K562 (cell line): Measurements from ENCODE around the gene TMEM117. TPM values are rescaled to one million over a fixed set of nuclear protein-coding genes. Genes with fewer than 3 reads are reported as not detected.

Source experiments
- ATAC-seq: fragments of 200-7000 bp; cut with Tn5 transposase; 3 replicates; pipeline ENCODE4 v1.9.1; 2020; ENCODE audit warnings: moderate library complexity
- BruUV-seq: library from RNA; stranded (reverse); fragments of 400-500 nt; replicated peaks from 2 replicates; lab custom pipeline; 2021; lab: Mats Ljungman, UMichigan
- CTCF ChIA-PET: fragments of 300-600 bp; formaldehyde crosslinking; extraction: SDS; loops from one replicate; lab custom pipeline; 2021; ENCODE audit warnings: low intra/inter-chr PET ratio; lab: Yijun Ruan, JAX
- POLR2A ChIA-PET: fragments of 300-600, 350-650 bp; sonication (Branson Sonifier 250); formaldehyde crosslinking; extraction: SDS; loops from one replicate; lab custom pipeline; 2021; ENCODE audit warnings: antibody characterized with exemption, inconsistent platforms; lab: Yijun Ruan, JAX
- DNase-seq, 4 experiments: peaks; one replicate each; pipeline versions ENCODE4 v3.0.0 to v3.0.0-alpha.2; 2011 to 2018; ENCODE audit warnings: low spot score in 3 of 4, mixed read lengths in 3 of 4; ENCODE audit errors: extremely low read depth in 1 of 4
- FAIRE-seq: peaks from 2 replicates; lab custom pipeline; 2011; peaks lifted over from hg19 to GRCh38; lab: Jason Lieb, UNC
- H2AFZ ChIP-seq: 2 replicates; pipeline ENCODE4 v1.6.0; 2011; ENCODE audit warnings: low read depth, low read length, control low read depth, inconsistent platforms
- H3K27ac ChIP-seq: fragments of 200-600 bp; 3 replicates; pipeline ENCODE4 v1.8.0; 2011; ENCODE audit warnings: low read depth, mild to moderate bottlenecking, control low read depth, inconsistent platforms, low read length, moderate library complexity, mixed read lengths; ENCODE audit errors: extremely low read depth
- H3K27me3 ChIP-seq, 2 experiments: fragments of 300-600 bp in 1 of 2; 2 replicates in 1 of 2; 3 replicates in 1 of 2; pipeline versions ENCODE4 v1.6.0 to v1.8.0; 2011; ENCODE audit warnings: inconsistent platforms in 2 of 2, low read length in 2 of 2, mild to moderate bottlenecking in 1 of 2, mixed read lengths in 1 of 2, moderate library complexity in 1 of 2; ENCODE audit not compliant: control insufficient read depth in 2 of 2, insufficient read depth in 2 of 2
- H3K36me3 ChIP-seq: fragments of 300-600 bp; 3 replicates; pipeline ENCODE4 v1.8.0; 2011; ENCODE audit warnings: mild to moderate bottlenecking, low read length, inconsistent platforms; ENCODE audit not compliant: control insufficient read depth, insufficient read depth
- H3K4me1 ChIP-seq, 2 experiments: fragments of 200-600 bp in 1 of 2; replicated peaks in 1 of 2; 2 replicates in 1 of 2; 3 replicates in 1 of 2; pipeline versions ENCODE4 v1.5.1 to v1.8.0; 2011; ENCODE audit warnings: inconsistent platforms in 2 of 2, low read length in 2 of 2, mild to moderate bottlenecking in 1 of 2, mixed read lengths in 1 of 2, moderate library complexity in 1 of 2; ENCODE audit not compliant: control insufficient read depth in 2 of 2, insufficient read depth in 2 of 2
- H3K4me2 ChIP-seq: 2 replicates; pipeline ENCODE4 v1.6.1; 2011; ENCODE audit warnings: low read length, control low read depth, inconsistent platforms, mixed read lengths; ENCODE audit not compliant: insufficient read depth
- H3K4me3 ChIP-seq: fragments of 200-600 bp; sonication (generic), shearing (Covaris generic); 2 replicates; pipeline ENCODE4 v1.5.1; 2016; ENCODE audit warnings: control low read depth, inconsistent platforms
- H3K79me2 ChIP-seq: fragments of 200-600 bp; 3 replicates; pipeline ENCODE4 v1.8.0; 2011; ENCODE audit warnings: low read length, inconsistent platforms; ENCODE audit not compliant: control insufficient read depth, insufficient read depth
- H3K9ac ChIP-seq, 2 experiments: 2 replicates each; pipeline versions ENCODE4 v1.6.0 to v1.6.1; 2011; ENCODE audit warnings: low read depth in 2 of 2, low read length in 2 of 2, control low read depth in 1 of 2, inconsistent platforms in 1 of 2, mild to moderate bottlenecking in 1 of 2, mixed read lengths in 1 of 2; ENCODE audit not compliant: insufficient read depth in 1 of 2
- H3K9me1 ChIP-seq: one replicate; pipeline ENCODE4 v1.6.0; 2011; ENCODE audit warnings: inconsistent platforms, mild to moderate bottlenecking, low read length, moderate library complexity; ENCODE audit not compliant: control insufficient read depth, insufficient read depth
- H3K9me3 ChIP-seq: replicated peaks from 2 replicates; pipeline ENCODE4 v1.5.1; 2011; ENCODE audit warnings: low read depth, low read length, inconsistent platforms; ENCODE audit not compliant: control insufficient read depth, insufficient read depth
- H4K20me1 ChIP-seq: replicated peaks from 2 replicates; pipeline ENCODE4 v1.6.1; 2011; ENCODE audit warnings: low read length, inconsistent platforms, mixed read lengths; ENCODE audit not compliant: control insufficient read depth, insufficient read depth
- CHD1 ChIP-seq: fragments of 200-600 bp; sonication (generic); IDR thresholded peaks from one replicate; pipeline ENCODE4 v1.6.1; 2012; ENCODE audit warnings: mild to moderate bottlenecking, moderate library complexity, low read length, inconsistent platforms
- CREM ChIP-seq: IDR thresholded peaks from 2 replicates; pipeline ENCODE4 v1.6.1; 2014; ENCODE audit warnings: antibody characterized with exemption, low read depth
- ESRRA ChIP-seq: fragments of 450-650 bp; IDR thresholded peaks from 2 replicates; pipeline ENCODE4 v1.6.1; 2014; ENCODE audit warnings: low read depth, mild to moderate bottlenecking, moderate library complexity, borderline replicate concordance
- FOXM1 ChIP-seq, 2 experiments: fragments of 450-650 bp in 1 of 2; sonication (generic) in 1 of 2; formaldehyde crosslinking in 1 of 2; IDR thresholded peaks; 2 replicates each; pipeline versions ENCODE4 v1.6.1 to v1.9.0; 2017 to 2022; ENCODE audit warnings: low read depth in 2 of 2, mild to moderate bottlenecking in 2 of 2, missing genetic modification reagents in 1 of 2, moderate library complexity in 1 of 2
- HMG20A ChIP-seq: fragments of 450-650 bp; formaldehyde crosslinking; conservative IDR thresholded peaks from 2 replicates; pipeline ENCODE4 v1.4.0; 2020; ENCODE audit warnings: mild to moderate bottlenecking, mixed read lengths
- KDM5B ChIP-seq: fragments of 200-600 bp; sonication (generic); IDR thresholded peaks from 2 replicates; pipeline ENCODE4 v1.6.1; 2012; ENCODE audit warnings: low read depth, mild to moderate bottlenecking, moderate library complexity, low read length, control low read depth, inconsistent platforms; ENCODE audit not compliant: insufficient replicate concordance
- MAFG ChIP-seq: fragments of 450-650 bp; conservative IDR thresholded peaks from 2 replicates; pipeline ENCODE4 v1.6.1; 2016; ENCODE audit warnings: missing genetic modification characterization, missing compliant biosample characterization
- MCM7 ChIP-seq, 2 experiments: fragments of 450-650 bp; IDR thresholded peaks; 2 replicates each; pipeline ENCODE4 v1.6.1; 2016 to 2018
- MTA1 ChIP-seq: fragments of 450-650 bp; IDR thresholded peaks from 2 replicates; pipeline ENCODE4 v1.6.1; 2017; ENCODE audit warnings: borderline replicate concordance
- NCOA6 ChIP-seq: fragments of 450-650 bp; IDR thresholded peaks from 2 replicates; pipeline ENCODE4 v1.6.1; 2017; ENCODE audit warnings: mild to moderate bottlenecking
- NR2F6 ChIP-seq: fragments of 450-650 bp; formaldehyde crosslinking; IDR thresholded peaks from 2 replicates; pipeline ENCODE4 v1.4.0; 2020; ENCODE audit warnings: mild to moderate bottlenecking
- RBM39 ChIP-seq: fragments of 200-400 bp; formaldehyde crosslinking; optimal IDR thresholded peaks from 2 replicates; pipeline ENCODE3; 2018; ENCODE audit warnings: low read depth, low read length
- SPI1 ChIP-seq: IDR thresholded peaks from 2 replicates; pipeline ENCODE4 v1.6.1; 2011; ENCODE audit warnings: low read depth, low read length, control low read depth, borderline replicate concordance
- STAT5A ChIP-seq: IDR thresholded peaks from 2 replicates; pipeline ENCODE4 v1.6.1; 2012; ENCODE audit warnings: low read length, inconsistent platforms, borderline replicate concordance
- YY1 ChIP-seq, 3 experiments: IDR thresholded peaks; 2 replicates each; pipeline ENCODE4 v1.6.1; 2011; ENCODE audit warnings: low read length in 2 of 3, mild to moderate bottlenecking in 2 of 3, moderate library complexity in 2 of 3, borderline replicate concordance in 1 of 3, control low read depth in 1 of 3, low read depth in 1 of 3; ENCODE audit not compliant: insufficient read depth in 3 of 3, insufficient replicate concordance in 2 of 3, control insufficient read depth in 1 of 3, insufficient read length in 1 of 3; ENCODE audit errors: extremely low read depth in 1 of 3
- ZNF324 ChIP-seq: fragments of 250-450 bp; sonication (Bioruptor Pico); IDR thresholded peaks from 2 replicates; pipeline ENCODE4 v1.4.0; 2020; ENCODE audit warnings: mild to moderate bottlenecking
- WGBS: fragments of 100-300 bp; shearing (Covaris generic); methylation state at CpG from one replicate; pipeline ENCODE4 v1.1.6; 2016; ENCODE audit warnings: low coverage, mixed read lengths; ENCODE audit not compliant: insufficient coverage; ENCODE audit errors: missing lambda C conversion rate; 5-methylcytosine and 5-hydroxymethylcytosine counted together
- in situ Hi-C: fragments of 300-500 bp; cut with MboI; formaldehyde crosslinking; loops from 4 replicates; pipeline ENCODE4 v1.15.0; 2018; ENCODE audit warnings: inconsistent platforms, mixed read lengths
- intact Hi-C: fragments of 100-400 bp; cut with micrococcal nuclease; formaldehyde crosslinking; loops from 2 replicates; pipeline ENCODE4 v1.14.2; 2022
- polyA plus RNA-seq, 8 experiments: library from polyadenylated mRNA; depleted of rRNA in 4 of 8; stranded (reverse) in 5 of 8; unstranded in 3 of 8; fragments of >200 nt; fragmentation: Nextera tagmentation in 2 of 8; fragmentation: Illumina TruSeq in 1 of 8; extraction: Ambion mirVana in 2 of 8; extraction: Trizol in 1 of 8; gene quantifications; 2 replicates each; pipeline versions ENCODE4 v1.2.1 to v1.2.3, GENCODE V29; 2011 to 2014; ENCODE audit warnings: inconsistent platforms in 1 of 8, missing spikeins in 1 of 8
- total RNA-seq, 7 experiments: library from RNA; depleted of rRNA in 6 of 7; stranded (reverse); fragments of >200 nt in 6 of 7; fragmentation: Illumina TruSeq in 2 of 7; extraction: Trizol in 2 of 7; gene quantifications; 2 replicates each; pipeline versions ENCODE4 v1.2.1 to v1.2.3, GENCODE V29; 2011 to 2021; ENCODE audit warnings: low replicate concordance in 1 of 7
- TF ChIP-seq, protein P1 (sequence below): fragments of 450-650 bp; IDR thresholded peaks from 2 replicates; pipeline ENCODE4 v1.6.1; 2016; ENCODE audit warnings: mild to moderate bottlenecking

Gene TMEM117
- total and polyA plus RNA-seq, 9 of the 15 experiments (the other 6 are each of a cell fraction or from before 2014, with no cell fraction given): 0.31 to 2.8 (median 1.0) TPM

DNA sequence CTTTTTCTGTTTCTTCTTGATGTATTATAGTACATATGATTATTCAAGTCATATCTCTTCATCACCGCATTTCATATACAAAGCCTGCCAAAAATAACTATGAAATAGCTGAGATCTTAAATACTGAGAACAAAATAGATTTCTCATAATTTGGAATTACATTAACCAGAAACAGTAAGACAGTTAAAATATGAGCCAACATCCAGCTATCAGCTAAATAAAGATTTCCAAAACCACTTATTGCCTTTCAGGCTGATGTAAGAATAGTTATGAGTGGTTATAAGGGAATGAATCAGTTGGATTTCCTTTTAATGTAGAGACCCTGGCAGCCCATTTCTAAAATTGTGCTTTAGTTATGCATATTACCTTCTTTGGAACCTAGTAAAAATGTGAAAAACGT, 47.4 kb downstream of the TMEM117 start (continued):
- no peak for TF ChIP-seq YY1 (IDR thresholded peaks at IDR 0.05; ENCODE audit: borderline replicate concordance in 1 of 3, control insufficient read depth in 1 of 3, extremely low read depth in 1 of 3, insufficient read depth in 3 of 3, insufficient read length in 1 of 3, insufficient replicate concordance in 2 of 3, low read depth in 1 of 3, low read length in 2 of 3)
- no peak for TF ChIP-seq NCOA6
- TF ChIP-seq FOXM1 (IDR thresholded peaks at IDR 0.05; ENCODE audit: low read depth): no peak
- TF ChIP-seq FOXM1 (CRISPR knock-in tag; IDR thresholded peaks at IDR 0.05; ENCODE audit: low read depth): no peak
- no peak for TF ChIP-seq ZNF324 (CRISPR knock-in tag)
- no peak for TF ChIP-seq CREM
- TF ChIP-seq CHD1: no peak

DNA sequence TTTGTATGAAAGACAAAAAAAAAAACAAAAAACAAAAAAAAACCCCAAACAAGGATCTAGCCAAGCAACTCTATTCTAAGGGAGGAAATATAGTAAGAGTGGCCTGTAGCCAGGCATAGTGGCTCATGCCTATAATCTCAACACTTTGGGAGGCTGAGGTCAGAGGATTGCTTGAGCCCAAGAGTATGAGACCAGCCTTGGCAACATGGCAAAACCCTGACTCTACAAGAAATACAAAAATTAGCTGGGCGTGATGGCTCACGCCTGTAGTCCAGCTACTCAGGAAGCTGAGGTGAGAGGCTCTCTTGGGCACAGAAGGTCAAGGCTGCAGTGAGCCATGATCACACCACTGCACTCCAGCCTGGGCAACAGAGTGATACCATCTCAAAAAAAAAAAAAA, 47.9 kb downstream of the TMEM117 start:
- no peak overlapping the region for H3K4me2 ChIP-seq
- no peak overlapping the region for H3K27ac ChIP-seq
- H3K9me3 ChIP-seq: no peaks in the 10 kb centered on the region
- H4K20me1 ChIP-seq: no peaks in the 10 kb centered on the region
- H2AFZ ChIP-seq: no peak overlapping the region
- CTCF ChIA-PET: interaction anchor here (0.6 to 3.1 kb wide), 2 partner anchors 107 to 1380 kb away, joined by 3 to 44 read pairs; no protein-coding TSS in a partner anchor
- no peaks in the 10 kb centered on the region for H3K27me3 ChIP-seq
- POLR2A ChIA-PET: no interaction called here
- no peaks in the 10 kb centered on the region for H3K4me1 ChIP-seq
- H3K4me3 ChIP-seq: no peak overlapping the region
- intact Hi-C loops (loop anchor here (5.0 kb wide), 2 partner anchors 381 to 441 kb away; no protein-coding TSS in a partner anchor), in situ Hi-C loops (loop anchor here (5.0 kb wide), 1 partner anchor 106 kb away; no protein-coding TSS in a partner anchor)
- H3K9me1 ChIP-seq: no peaks in the 10 kb centered on the region
- no peaks in the 10 kb centered on the region for H3K79me2 ChIP-seq
- no peak for DNase-seq
- WGBS: 8% methylated on average over 2 of the region's 2 CpGs
- ATAC-seq: no peak
- TF ChIP-seq STAT5A (no peak), KDM5B (no peak), HMG20A (CRISPR knock-in tag) (no peak), NR2F6 (CRISPR knock-in tag) (no peak), ESRRA (no peak), MCM7 (IDR thresholded peaks at IDR 0.05) (no peak), SPI1 (no peak), MAFG (no peak), MTA1 (no peak), RBM39 (no peak)
- TF ChIP-seq, protein P1, sequence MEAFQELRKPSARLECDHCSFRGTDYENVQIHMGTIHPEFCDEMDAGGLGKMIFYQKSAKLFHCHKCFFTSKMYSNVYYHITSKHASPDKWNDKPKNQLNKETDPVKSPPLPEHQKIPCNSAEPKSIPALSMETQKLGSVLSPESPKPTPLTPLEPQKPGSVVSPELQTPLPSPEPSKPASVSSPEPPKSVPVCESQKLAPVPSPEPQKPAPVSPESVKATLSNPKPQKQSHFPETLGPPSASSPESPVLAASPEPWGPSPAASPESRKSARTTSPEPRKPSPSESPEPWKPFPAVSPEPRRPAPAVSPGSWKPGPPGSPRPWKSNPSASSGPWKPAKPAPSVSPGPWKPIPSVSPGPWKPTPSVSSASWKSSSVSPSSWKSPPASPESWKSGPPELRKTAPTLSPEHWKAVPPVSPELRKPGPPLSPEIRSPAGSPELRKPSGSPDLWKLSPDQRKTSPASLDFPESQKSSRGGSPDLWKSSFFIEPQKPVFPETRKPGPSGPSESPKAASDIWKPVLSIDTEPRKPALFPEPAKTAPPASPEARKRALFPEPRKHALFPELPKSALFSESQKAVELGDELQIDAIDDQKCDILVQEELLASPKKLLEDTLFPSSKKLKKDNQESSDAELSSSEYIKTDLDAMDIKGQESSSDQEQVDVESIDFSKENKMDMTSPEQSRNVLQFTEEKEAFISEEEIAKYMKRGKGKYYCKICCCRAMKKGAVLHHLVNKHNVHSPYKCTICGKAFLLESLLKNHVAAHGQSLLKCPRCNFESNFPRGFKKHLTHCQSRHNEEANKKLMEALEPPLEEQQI: no peak
- TF ChIP-seq, all 486 proteins: peak for 0
- Histone ChIP-seq H3K36me3 (no peaks in the 10 kb centered on the region), H3K9ac (no peak overlapping the region)
- no peak for FAIRE-seq
- no TSS peak for BruUV-seq
